OCI-LY1 (cell line): ENCODE data around the gene IWS1.

Experiments used
- H2AFZ ChIP-seq: fragments of 200-600 bp; sonication (generic), shearing (Covaris generic); 2 replicates; pipeline ENCODE4 v1.6.0; 2014; ENCODE audit warnings: antibody characterized with exemption, mild to moderate bottlenecking, low read length
- H3F3A ChIP-seq: fragments of 200-600 bp; sonication (generic), shearing (Covaris generic); 2 replicates; pipeline ENCODE4 v1.6.0; 2014; ENCODE audit warnings: mild to moderate bottlenecking, antibody characterized with exemption, low read length, moderate library complexity; ENCODE audit not compliant: insufficient read depth
- H3K27ac ChIP-seq: fragments of 200-600 bp; sonication (generic); 2 replicates; pipeline ENCODE4 v1.5.1; 2014; ENCODE audit warnings: low read length, mixed run types, mild to moderate bottlenecking, low read depth; ENCODE audit not compliant: poor library complexity, severe bottlenecking
- H3K27me3 ChIP-seq: fragments of 200-600 bp; sonication (generic); 2 replicates; pipeline ENCODE4 v1.6.0; 2014; ENCODE audit warnings: antibody characterized with exemption, mild to moderate bottlenecking, low read length, moderate library complexity; ENCODE audit not compliant: insufficient read depth
- H3K36me3 ChIP-seq: fragments of 200-600 bp; sonication (generic); 2 replicates; pipeline ENCODE4 v1.6.1; 2014; ENCODE audit warnings: mild to moderate bottlenecking, antibody characterized with exemption, low read length, moderate library complexity, mixed read lengths; ENCODE audit not compliant: insufficient read depth
- H3K4me1 ChIP-seq: fragments of 200-600 bp; sonication (generic); 2 replicates; pipeline ENCODE4 v1.5.1; 2014; ENCODE audit warnings: mild to moderate bottlenecking, low read length, moderate library complexity; ENCODE audit not compliant: insufficient read depth, severe bottlenecking
- H3K4me2 ChIP-seq: fragments of 200-600 bp; sonication (generic), shearing (Covaris generic); 2 replicates; pipeline ENCODE4 v1.6.1; 2014; ENCODE audit warnings: low read length
- H3K4me3 ChIP-seq: fragments of 200-600 bp; sonication (generic); 2 replicates; pipeline ENCODE4 v1.5.1; 2014; ENCODE audit warnings: low read length, low read depth, mild to moderate bottlenecking, mixed read lengths; ENCODE audit not compliant: poor library complexity, severe bottlenecking
- H3K79me2 ChIP-seq: fragments of 200-600 bp; shearing (Covaris generic); 2 replicates; pipeline ENCODE4 v1.6.1; 2016; ENCODE audit warnings: mixed run types, low read length, mixed read lengths; ENCODE audit not compliant: insufficient read depth
- H3K9ac ChIP-seq: fragments of 200-600 bp; sonication (generic), shearing (Covaris generic); 2 replicates; pipeline ENCODE4 v1.6.1; 2014; ENCODE audit warnings: mild to moderate bottlenecking, low read length, mixed read lengths
- H3K9me2 ChIP-seq: fragments of 200-600 bp; sonication (generic), shearing (Covaris generic); 2 replicates; pipeline ENCODE4 v1.6.1; 2014; ENCODE audit warnings: low read depth, mild to moderate bottlenecking, low read length, mixed read lengths
- H3K9me3 ChIP-seq: fragments of 200-600 bp; shearing (Covaris generic); 2 replicates; pipeline ENCODE4 v1.6.1; 2014; ENCODE audit warnings: low read length, mixed read lengths
- H4K20me1 ChIP-seq: fragments of 200-600 bp; sonication (generic), shearing (Covaris generic); 2 replicates; pipeline ENCODE4 v1.6.0; 2016; ENCODE audit warnings: mild to moderate bottlenecking, low read length; ENCODE audit not compliant: insufficient read depth
- CTCF ChIP-seq: fragments of 200-600 bp; sonication (generic), shearing (Covaris generic); IDR thresholded peaks from 2 replicates; pipeline ENCODE4 v1.5.1; 2017; ENCODE audit warnings: mild to moderate bottlenecking, antibody characterized with exemption, low read length, moderate library complexity, mixed read lengths
- EZH2 ChIP-seq: fragments of 200-600 bp; sonication (generic), shearing (Covaris generic); IDR thresholded peaks from 2 replicates; pipeline ENCODE4 v1.8.0; 2017; ENCODE audit warnings: borderline replicate concordance, mixed run types, mild to moderate bottlenecking, antibody characterized with exemption, low read length, moderate library complexity, mixed read lengths

Gene IWS1

DNA sequence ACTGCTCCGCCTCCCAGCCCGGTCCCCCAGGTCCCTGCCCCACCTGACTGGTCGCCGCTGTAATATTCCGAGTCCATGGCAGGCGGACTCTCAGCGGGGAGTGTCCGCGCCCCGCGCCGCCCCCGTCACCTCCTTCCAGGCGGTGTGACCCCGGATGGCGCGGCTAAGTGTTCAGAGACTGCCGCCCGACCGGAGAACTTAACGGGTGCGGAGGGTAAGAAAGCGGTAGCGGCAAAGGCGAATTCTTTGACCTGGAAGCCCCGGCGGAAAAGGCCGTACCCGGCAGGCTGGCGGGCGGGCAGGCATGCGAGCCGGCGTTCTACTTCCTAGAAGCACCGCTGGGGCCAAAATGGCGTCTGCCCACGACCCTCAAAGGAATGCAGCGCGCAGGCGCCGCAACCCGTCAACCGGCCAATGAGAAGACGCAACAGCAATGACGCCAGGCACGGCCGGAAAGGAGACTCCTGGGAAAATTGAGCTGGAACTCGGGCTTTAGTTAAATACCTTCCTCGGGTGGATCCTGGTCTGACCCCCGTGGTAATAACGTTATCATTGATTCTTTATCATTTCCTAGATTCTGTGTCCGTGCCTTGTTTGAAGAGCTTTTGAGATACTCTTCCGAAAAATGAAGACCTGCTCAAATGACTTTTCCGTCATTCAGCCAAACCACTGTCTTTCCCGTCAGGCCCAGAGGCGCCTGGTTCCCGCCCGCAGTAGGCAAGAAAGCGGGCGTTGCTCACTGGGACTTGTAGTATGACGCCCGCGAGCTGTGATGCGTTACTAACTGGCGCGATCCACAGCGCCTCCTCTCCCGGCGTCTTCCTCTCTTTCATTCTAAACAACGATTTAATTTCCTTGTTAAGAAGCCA, at the start of gene IWS1:
Gene IWS1, minus strand, starts transcription at position 358 of the 869 bp plus-strand sequence. Its CDS starts 281 bp downstream, at position 77.
- Histone ChIP-seq H3K9me3 (no peaks in the 10 kb centered on the region), H3K36me3 (peaks cover 28% of the 10 kb centered on the region), H3K79me2 (peaks cover 27% of the 10 kb centered on the region), H3K27ac (peak within 1 kb of the TSS; percentile 72), H3K9ac (peak within 1 kb of the TSS; percentile 97), H3K27me3 (no peaks in the 10 kb centered on the region; the same call in 1 of the 2 replicates), H3K4me2 (peak within 1 kb of the TSS; percentile 90), H3K9me2 (no peaks in the 10 kb centered on the region), H3K4me1 (peaks cover 20% of the 10 kb centered on the region), H3F3A (no peaks in the 10 kb centered on the region), H4K20me1 (no peaks in the 10 kb centered on the region), H3K4me3 (peak within 1 kb of the TSS; percentile 98), H2AFZ (peak within 1 kb of the TSS; percentile 62)
- TF ChIP-seq EZH2 (no peak), CTCF (no peak; the same call in 1 of the 2 replicates)

DNA sequence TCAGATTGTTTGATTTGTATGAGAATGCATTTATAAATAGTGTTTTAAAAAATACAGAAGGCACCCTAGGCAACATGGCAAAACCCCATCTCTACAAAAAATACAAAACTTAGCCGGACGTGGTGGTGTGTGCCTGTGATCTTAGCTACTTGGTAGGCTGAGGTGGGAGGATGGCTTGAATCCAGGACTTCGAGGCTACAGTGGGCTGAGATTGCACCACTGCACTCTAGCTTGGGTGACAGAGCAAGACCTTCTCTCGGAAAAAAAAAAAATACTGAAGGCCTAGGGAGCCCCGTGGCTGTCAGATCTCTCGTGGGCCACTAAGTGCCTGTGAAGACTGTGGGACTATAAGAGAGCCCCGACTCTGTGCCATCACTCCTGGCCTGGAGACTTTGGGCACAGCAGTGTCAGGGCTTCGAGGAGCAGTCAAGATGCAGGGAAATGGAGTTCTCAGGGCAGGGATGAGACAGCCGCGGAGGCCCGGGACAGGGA, 49.7 kb upstream of the IWS1 start:
- no peak overlapping the region for H3K9ac ChIP-seq
- no peaks in the 10 kb centered on the region for H3K4me1 ChIP-seq
- no peaks in the 10 kb centered on the region; the same call in 1 of the 2 replicates for H3K27me3 ChIP-seq
- H3F3A ChIP-seq = no peaks in the 10 kb centered on the region
- no peak overlapping the region for H3K4me2 ChIP-seq
- H3K36me3 ChIP-seq = no peaks in the 10 kb centered on the region
- H3K9me2 ChIP-seq = no peaks in the 10 kb centered on the region
- no peaks in the 10 kb centered on the region for H3K9me3 ChIP-seq
- no peaks in the 10 kb centered on the region for H4K20me1 ChIP-seq
- no peak overlapping the region for H3K4me3 ChIP-seq
- TF ChIP-seq EZH2 = no peak
- no peak for TF ChIP-seq CTCF
- no peaks in the 10 kb centered on the region for H3K79me2 ChIP-seq
- H2AFZ ChIP-seq = no peak overlapping the region
- no peak overlapping the region for H3K27ac ChIP-seq

GRCh38 chr2:127575185-127575765, 49.0 kb upstream of the IWS1 start:
- no peaks in the 10 kb centered on the region for H3K4me1 ChIP-seq
- H3K79me2 ChIP-seq = no peaks in the 10 kb centered on the region
- H3K27me3 ChIP-seq = no peaks in the 10 kb centered on the region; the same call in 1 of the 2 replicates
- H3F3A ChIP-seq = no peaks in the 10 kb centered on the region
- no peaks in the 10 kb centered on the region for H3K9me3 ChIP-seq
- H2AFZ ChIP-seq = no peak overlapping the region
- no peak overlapping the region for H3K27ac ChIP-seq
- H3K9me2 ChIP-seq = no peaks in the 10 kb centered on the region
- no peak overlapping the region for H3K4me2 ChIP-seq
- no peak overlapping the region for H3K4me3 ChIP-seq
- H3K9ac ChIP-seq = no peak overlapping the region
- no peaks in the 10 kb centered on the region for H3K36me3 ChIP-seq
- H4K20me1 ChIP-seq = no peaks in the 10 kb centered on the region
- TF ChIP-seq EZH2 (no peak), CTCF (peak; percentile 18; the same call in 1 of the 2 replicates)
